ENCODE results near the gene EIF1AY.
"Not testable (repeated sequence)": the region's sequence is repeated elsewhere in the genome, so short reads cannot be mapped to it uniquely, and the experiment has no call there.

Gene EIF1AY, protein sequence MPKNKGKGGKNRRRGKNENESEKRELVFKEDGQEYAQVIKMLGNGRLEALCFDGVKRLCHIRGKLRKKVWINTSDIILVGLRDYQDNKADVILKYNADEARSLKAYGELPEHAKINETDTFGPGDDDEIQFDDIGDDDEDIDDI

DNA sequence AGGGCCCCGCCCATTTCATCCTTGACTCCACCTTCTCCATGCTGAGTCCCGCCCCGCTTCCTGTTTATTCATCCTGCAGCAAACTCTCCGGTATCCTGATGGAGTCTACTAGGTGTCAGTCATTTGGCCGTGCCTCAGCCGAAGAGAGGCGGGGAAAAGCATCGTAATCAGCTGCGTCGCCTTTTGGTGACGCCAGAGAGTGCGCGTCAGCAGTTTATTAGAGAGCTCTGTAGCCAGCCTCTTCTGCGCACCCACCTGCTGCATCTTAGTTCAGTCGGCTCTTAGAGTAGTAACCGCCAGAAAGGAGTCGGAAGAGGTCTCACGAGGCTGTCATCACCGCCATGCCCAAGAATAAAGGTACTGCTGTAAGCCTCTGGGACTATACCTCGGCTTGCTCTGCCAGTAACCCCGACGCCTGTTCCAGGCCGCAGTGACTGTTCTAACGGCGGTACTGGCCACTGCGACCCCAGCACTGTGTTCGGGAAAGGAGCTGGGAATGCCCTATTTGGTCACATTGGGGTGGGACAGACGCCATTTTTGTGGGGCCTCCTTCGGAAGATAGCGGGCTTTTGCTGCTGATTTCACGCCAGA lies at the start of gene EIF1AY:
EIF1AY (plus strand) TSS at position 246 of the 591 bp plus-strand sequence; CDS start at position 342, 96 bp downstream.
- Histone ChIP-seq H3K27me3 (ENCODE audit: control insufficient read depth in 5 of 5, insufficient read depth in 4 of 5, low read length in 5 of 5) (no peaks in the 10 kb centered on the region), H3K9me3 (ENCODE audit: control insufficient read depth in 5 of 5, low read length in 5 of 5) (no peaks in the 10 kb centered on the region), H3K27ac (ENCODE audit: low read depth, low read length) (no peak within 1 kb of the TSS), H3K36me3 (ENCODE audit: control insufficient read depth in 5 of 5, insufficient read depth in 5 of 5, low read length in 5 of 5) (no peaks in the 10 kb centered on the region), H3K4me1 (ENCODE audit: control insufficient read depth in 5 of 5, insufficient read depth in 5 of 5, low read length in 5 of 5) (no peaks in the 10 kb centered on the region), H3K4me3 (ENCODE audit: low read depth in 1 of 5, low read length in 5 of 5) (no peak within 1 kb of the TSS), H3K9ac (ENCODE audit: low read length in 5 of 5) (no peak within 1 kb of the TSS)

GRCh38 chrY:20528435-20528834 lies 47.1 kb upstream of the EIF1AY start:
- Histone ChIP-seq H3K4me3 (ENCODE audit: low read depth in 1 of 5, low read length in 5 of 5) (no peak overlapping the region), H3K9me3 (ENCODE audit: control insufficient read depth in 5 of 5, low read length in 5 of 5) (no peaks in the 10 kb centered on the region), H3K4me1 (ENCODE audit: control insufficient read depth in 5 of 5, insufficient read depth in 5 of 5, low read length in 5 of 5) (no peaks in the 10 kb centered on the region), H3K27me3 (ENCODE audit: control insufficient read depth in 5 of 5, insufficient read depth in 4 of 5, low read length in 5 of 5) (no peaks in the 10 kb centered on the region), H3K27ac (ENCODE audit: low read depth, low read length) (no peak overlapping the region), H3K36me3 (ENCODE audit: control insufficient read depth in 5 of 5, insufficient read depth in 5 of 5, low read length in 5 of 5) (no peaks in the 10 kb centered on the region), H3K9ac (ENCODE audit: low read length in 5 of 5) (no peak overlapping the region)

DNA sequence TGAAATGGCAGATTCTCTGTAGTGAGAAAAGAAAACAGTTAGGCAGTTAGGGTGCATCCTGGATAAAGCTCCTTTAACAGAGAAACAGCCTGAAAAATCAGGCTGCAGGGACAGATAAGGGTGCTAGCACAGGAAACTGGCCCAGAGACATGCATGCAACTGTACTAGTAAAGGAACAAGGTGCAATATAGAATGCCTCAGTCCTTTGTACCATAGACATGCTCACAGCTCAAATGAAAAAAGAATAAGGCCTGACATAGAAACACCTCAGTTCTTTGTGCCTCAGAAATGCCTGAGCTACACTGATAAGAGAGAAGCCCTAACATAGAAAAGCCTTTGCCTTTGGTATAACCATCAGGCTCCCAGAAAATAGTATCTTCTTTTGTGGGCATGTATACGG lies 37.4 kb upstream of the EIF1AY start:
- Histone ChIP-seq H3K9me3 (ENCODE audit: control insufficient read depth in 5 of 5, low read length in 5 of 5) (no peaks in the 10 kb centered on the region), H3K4me1 (ENCODE audit: control insufficient read depth in 5 of 5, insufficient read depth in 5 of 5, low read length in 5 of 5) (no peaks in the 10 kb centered on the region), H3K27ac (ENCODE audit: low read depth, low read length) (no peak overlapping the region), H3K27me3 (ENCODE audit: control insufficient read depth in 5 of 5, insufficient read depth in 4 of 5, low read length in 5 of 5) (no peaks in the 10 kb centered on the region), H3K36me3 (ENCODE audit: control insufficient read depth in 5 of 5, insufficient read depth in 5 of 5, low read length in 5 of 5) (no peaks in the 10 kb centered on the region), H3K4me3 (ENCODE audit: low read depth in 1 of 5, low read length in 5 of 5) (no peak overlapping the region), H3K9ac (ENCODE audit: low read length in 5 of 5) (no peak overlapping the region)

- Histone ChIP-seq H3K4me1 (ENCODE audit: control insufficient read depth in 5 of 5, insufficient read depth in 5 of 5, low read length in 5 of 5) (no peaks in the 10 kb centered on the region), H3K9me3 (ENCODE audit: control insufficient read depth in 5 of 5, low read length in 5 of 5) (no peaks in the 10 kb centered on the region), H3K27me3 (ENCODE audit: control insufficient read depth in 5 of 5, insufficient read depth in 4 of 5, low read length in 5 of 5) (no peaks in the 10 kb centered on the region), H3K9ac (ENCODE audit: low read length in 5 of 5) (no peak overlapping the region), H3K4me3 (ENCODE audit: low read depth in 1 of 5, low read length in 5 of 5) (no peak overlapping the region), H3K36me3 (ENCODE audit: control insufficient read depth in 5 of 5, insufficient read depth in 5 of 5, low read length in 5 of 5) (no peaks in the 10 kb centered on the region), H3K27ac (ENCODE audit: low read depth, low read length) (no peak overlapping the region)
Measured at GRCh38 chrY:20538933-20539332, 36.6 kb upstream of the EIF1AY start.

- Histone ChIP-seq H3K27me3 (ENCODE audit: control insufficient read depth in 5 of 5, insufficient read depth in 4 of 5, low read length in 5 of 5) (no peaks in the 10 kb centered on the region), H3K9me3 (ENCODE audit: control insufficient read depth in 5 of 5, low read length in 5 of 5) (no peaks in the 10 kb centered on the region), H3K9ac (ENCODE audit: low read length in 5 of 5) (no peak overlapping the region), H3K4me3 (ENCODE audit: low read depth in 1 of 5, low read length in 5 of 5) (no peak overlapping the region), H3K27ac (ENCODE audit: low read depth, low read length) (no peak overlapping the region), H3K4me1 (ENCODE audit: control insufficient read depth in 5 of 5, insufficient read depth in 5 of 5, low read length in 5 of 5) (no peaks in the 10 kb centered on the region), H3K36me3 (ENCODE audit: control insufficient read depth in 5 of 5, insufficient read depth in 5 of 5, low read length in 5 of 5) (no peaks in the 10 kb centered on the region)
Measured at GRCh38 chrY:20544451-20544960, 31.1 kb upstream of the EIF1AY start.

- no peaks in the 10 kb centered on the region for H3K4me1 ChIP-seq (ENCODE audit: control insufficient read depth in 5 of 5, insufficient read depth in 5 of 5, low read length in 5 of 5)
- H3K27me3 ChIP-seq (ENCODE audit: control insufficient read depth in 5 of 5, insufficient read depth in 4 of 5, low read length in 5 of 5), result no peaks in the 10 kb centered on the region
- no peaks in the 10 kb centered on the region for H3K9me3 ChIP-seq (ENCODE audit: control insufficient read depth in 5 of 5, low read length in 5 of 5)
- H3K9ac ChIP-seq (ENCODE audit: low read length in 5 of 5), result no peak overlapping the region
- no peak overlapping the region for H3K27ac ChIP-seq (ENCODE audit: low read depth, low read length)
- H3K4me3 ChIP-seq (ENCODE audit: low read depth in 1 of 5, low read length in 5 of 5), result no peak overlapping the region
- no peaks in the 10 kb centered on the region for H3K36me3 ChIP-seq (ENCODE audit: control insufficient read depth in 5 of 5, insufficient read depth in 5 of 5, low read length in 5 of 5)
Measured at GRCh38 chrY:20546071-20546470, 29.5 kb upstream of the EIF1AY start.

GRCh38 chrY:20549289-20549688 lies 26.3 kb upstream of the EIF1AY start:
- no peaks in the 10 kb centered on the region for H3K9me3 ChIP-seq (ENCODE audit: control insufficient read depth in 5 of 5, low read length in 5 of 5)
- H3K9ac ChIP-seq (ENCODE audit: low read length in 5 of 5), result no peak overlapping the region
- H3K27me3 ChIP-seq (ENCODE audit: control insufficient read depth in 5 of 5, insufficient read depth in 4 of 5, low read length in 5 of 5), result no peaks in the 10 kb centered on the region
- H3K36me3 ChIP-seq (ENCODE audit: control insufficient read depth in 5 of 5, insufficient read depth in 5 of 5, low read length in 5 of 5), result no peaks in the 10 kb centered on the region
- no peaks in the 10 kb centered on the region for H3K4me1 ChIP-seq (ENCODE audit: control insufficient read depth in 5 of 5, insufficient read depth in 5 of 5, low read length in 5 of 5)
- H3K4me3 ChIP-seq (ENCODE audit: low read depth in 1 of 5, low read length in 5 of 5), result no peak overlapping the region
- no peak overlapping the region for H3K27ac ChIP-seq (ENCODE audit: low read depth, low read length)

GRCh38 chrY:20551840-20552239 lies 23.7 kb upstream of the EIF1AY start:
- Histone ChIP-seq H3K4me3 (ENCODE audit: low read depth in 1 of 5, low read length in 5 of 5) (no peak overlapping the region), H3K27ac (ENCODE audit: low read depth, low read length) (no peak overlapping the region), H3K9ac (ENCODE audit: low read length in 5 of 5) (no peak overlapping the region), H3K36me3 (ENCODE audit: control insufficient read depth in 5 of 5, insufficient read depth in 5 of 5, low read length in 5 of 5) (no peaks in the 10 kb centered on the region), H3K9me3 (ENCODE audit: control insufficient read depth in 5 of 5, low read length in 5 of 5) (no peaks in the 10 kb centered on the region), H3K4me1 (ENCODE audit: control insufficient read depth in 5 of 5, insufficient read depth in 5 of 5, low read length in 5 of 5) (no peaks in the 10 kb centered on the region), H3K27me3 (ENCODE audit: control insufficient read depth in 5 of 5, insufficient read depth in 4 of 5, low read length in 5 of 5) (no peaks in the 10 kb centered on the region)

DNA sequence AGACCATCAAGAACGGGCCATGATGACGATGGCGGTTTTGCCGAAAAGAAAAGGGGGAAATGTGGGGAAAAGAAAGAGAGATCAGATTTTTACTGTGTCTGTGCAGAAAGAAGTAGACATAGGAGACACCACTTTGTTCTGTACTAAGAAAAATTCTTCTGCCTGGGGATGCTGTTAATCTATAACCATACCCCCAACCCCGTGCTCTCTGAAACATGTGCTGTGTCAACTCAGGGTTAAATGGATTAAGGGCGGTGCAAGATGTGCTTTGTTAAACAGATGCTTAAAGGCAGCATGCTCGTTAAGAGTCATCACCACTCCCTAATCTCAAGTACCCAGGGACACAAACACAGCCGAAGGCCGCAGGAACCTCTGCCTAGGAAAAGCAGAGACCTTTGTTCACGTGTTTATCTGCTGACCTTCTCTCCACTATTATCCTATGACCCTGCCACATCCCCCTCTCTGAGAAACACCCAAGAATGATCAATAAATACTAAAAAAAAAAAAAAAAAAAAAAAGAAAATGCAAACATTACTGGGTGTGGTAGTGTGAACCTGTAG lies 22.7 kb upstream of the EIF1AY start:
- H3K4me1 ChIP-seq (ENCODE audit: control insufficient read depth in 5 of 5, insufficient read depth in 5 of 5, low read length in 5 of 5); H3K27ac ChIP-seq (ENCODE audit: low read depth, low read length); H3K9me3 ChIP-seq (ENCODE audit: control insufficient read depth in 5 of 5, low read length in 5 of 5); H3K4me3 ChIP-seq (ENCODE audit: low read depth in 1 of 5, low read length in 5 of 5); H3K36me3 ChIP-seq (ENCODE audit: control insufficient read depth in 5 of 5, insufficient read depth in 5 of 5, low read length in 5 of 5); H3K27me3 ChIP-seq (ENCODE audit: control insufficient read depth in 5 of 5, insufficient read depth in 4 of 5, low read length in 5 of 5); H3K9ac ChIP-seq (ENCODE audit: low read length in 5 of 5): not testable (repeated sequence)

DNA sequence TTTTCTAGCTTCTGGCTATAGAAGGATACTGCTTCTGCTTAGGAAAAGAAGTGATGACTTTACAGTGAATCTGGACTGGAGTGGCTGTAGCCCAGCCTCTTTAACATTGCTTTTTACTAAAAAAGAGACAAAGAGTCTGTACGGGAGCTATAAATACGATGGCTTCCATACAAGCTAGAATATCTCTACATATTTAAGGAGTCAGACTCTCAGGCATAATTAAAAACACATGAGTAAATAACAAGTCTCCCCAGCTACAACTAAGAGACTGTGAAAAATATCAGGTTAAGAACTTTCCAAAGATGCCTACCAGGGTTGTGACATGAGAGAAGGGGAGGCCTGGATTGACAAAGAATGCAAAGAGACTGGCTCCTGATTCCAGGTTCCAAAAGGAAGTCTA lies 19.8 kb upstream of the EIF1AY start:
- no peaks in the 10 kb centered on the region for H3K36me3 ChIP-seq (ENCODE audit: control insufficient read depth in 5 of 5, insufficient read depth in 5 of 5, low read length in 5 of 5)
- no peak overlapping the region for H3K9ac ChIP-seq (ENCODE audit: low read length in 5 of 5)
- H3K9me3 ChIP-seq (ENCODE audit: control insufficient read depth in 5 of 5, low read length in 5 of 5), result no peaks in the 10 kb centered on the region
- no peaks in the 10 kb centered on the region for H3K4me1 ChIP-seq (ENCODE audit: control insufficient read depth in 5 of 5, insufficient read depth in 5 of 5, low read length in 5 of 5)
- no peaks in the 10 kb centered on the region for H3K27me3 ChIP-seq (ENCODE audit: control insufficient read depth in 5 of 5, insufficient read depth in 4 of 5, low read length in 5 of 5)
- H3K4me3 ChIP-seq (ENCODE audit: low read depth in 1 of 5, low read length in 5 of 5), result no peak overlapping the region
- H3K27ac ChIP-seq (ENCODE audit: low read depth, low read length), result no peak overlapping the region

All from subcutaneous abdominal adipose tissue (tissue), 5 donors.